GM12865 (cell line): ENCODE results near the gene KRTAP10-10.

ENCODE experiments used
- DNase-seq: peaks from one replicate; pipeline ENCODE4 v3.0.0; 2010; ENCODE audit warnings: low read depth
- H3K4me3 ChIP-seq: 2 replicates; pipeline ENCODE4 v1.5.1; 2011; ENCODE audit warnings: mild to moderate bottlenecking, low read depth, low read length, control low read depth
- CTCF ChIP-seq: IDR thresholded peaks from 2 replicates; pipeline ENCODE4 v1.5.1; 2011; ENCODE audit warnings: low read length, control low read depth, low read depth, inconsistent platforms; ENCODE audit not compliant: insufficient read depth; ENCODE audit errors: missing control alignments

Gene KRTAP10-10

GRCh38 chr21:44647222-44647552 is 10.0 kb downstream of the KRTAP10-10 start:
- no peak for DNase-seq
- no peak for TF ChIP-seq CTCF
- H3K4me3 ChIP-seq, result no peak overlapping the region

GRCh38 chr21:44648557-44649311 is 11.6 kb downstream of the KRTAP10-10 start:
- no peak for TF ChIP-seq CTCF
- H3K4me3 ChIP-seq, result no peak overlapping the region
- DNase-seq, result no peak

- DNase-seq, result no peak
- no peak for TF ChIP-seq CTCF
- H3K4me3 ChIP-seq, result no peak overlapping the region
These were observed 12.5 kb downstream of the KRTAP10-10 start for GRCh38 chr21:44649521-44650100.

GRCh38 chr21:44650265-44650972 is 13.3 kb downstream of the KRTAP10-10 start:
- no peak for TF ChIP-seq CTCF
- H3K4me3 ChIP-seq, result no peak overlapping the region
- no peak for DNase-seq

- no peak for TF ChIP-seq CTCF
- no peak for DNase-seq
These were observed 14.0 kb downstream of the KRTAP10-10 start for GRCh38 chr21:44650973-44651675.

GRCh38 chr21:44653123-44653522 is 16.0 kb downstream of the KRTAP10-10 start:
- no peak for DNase-seq
- no peak for TF ChIP-seq CTCF
- no peak overlapping the region for H3K4me3 ChIP-seq

More at GRCh38 chr21:44650973-44651675, 14.0 kb downstream of the KRTAP10-10 start:
- H3K4me3 ChIP-seq, result no peak overlapping the region
